GM18858 (cell line): Measurements from ENCODE around the gene NUP205.

Source experiments
- ATAC-seq: cut with Tn5 transposase; IDR thresholded peaks from one replicate; pipeline ENCODE4 v1.9.1; 2021; ENCODE audit not compliant: unreplicated experiment

The NUP205 gene

DNA sequence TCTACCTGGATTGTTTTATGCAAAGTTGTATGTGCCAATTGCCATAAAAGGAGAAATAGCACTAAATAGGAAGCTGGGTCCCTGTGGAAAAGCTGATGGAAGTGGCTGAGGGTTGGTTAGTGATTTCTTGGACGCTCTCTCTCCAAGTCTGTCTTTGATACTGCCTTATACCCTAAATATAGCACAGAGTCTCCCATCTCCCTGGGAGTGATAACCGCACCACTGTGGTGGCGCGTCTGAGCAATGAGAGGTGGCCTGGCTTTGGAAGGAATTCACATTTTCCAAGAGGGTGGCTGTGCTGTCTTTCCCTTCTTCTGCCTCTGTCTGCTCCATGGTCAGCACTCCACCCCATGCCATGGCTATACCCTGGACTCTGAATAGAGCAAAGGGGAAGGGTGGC, 135.8 kb downstream of the NUP205 start:
- ATAC-seq: no peak

DNA sequence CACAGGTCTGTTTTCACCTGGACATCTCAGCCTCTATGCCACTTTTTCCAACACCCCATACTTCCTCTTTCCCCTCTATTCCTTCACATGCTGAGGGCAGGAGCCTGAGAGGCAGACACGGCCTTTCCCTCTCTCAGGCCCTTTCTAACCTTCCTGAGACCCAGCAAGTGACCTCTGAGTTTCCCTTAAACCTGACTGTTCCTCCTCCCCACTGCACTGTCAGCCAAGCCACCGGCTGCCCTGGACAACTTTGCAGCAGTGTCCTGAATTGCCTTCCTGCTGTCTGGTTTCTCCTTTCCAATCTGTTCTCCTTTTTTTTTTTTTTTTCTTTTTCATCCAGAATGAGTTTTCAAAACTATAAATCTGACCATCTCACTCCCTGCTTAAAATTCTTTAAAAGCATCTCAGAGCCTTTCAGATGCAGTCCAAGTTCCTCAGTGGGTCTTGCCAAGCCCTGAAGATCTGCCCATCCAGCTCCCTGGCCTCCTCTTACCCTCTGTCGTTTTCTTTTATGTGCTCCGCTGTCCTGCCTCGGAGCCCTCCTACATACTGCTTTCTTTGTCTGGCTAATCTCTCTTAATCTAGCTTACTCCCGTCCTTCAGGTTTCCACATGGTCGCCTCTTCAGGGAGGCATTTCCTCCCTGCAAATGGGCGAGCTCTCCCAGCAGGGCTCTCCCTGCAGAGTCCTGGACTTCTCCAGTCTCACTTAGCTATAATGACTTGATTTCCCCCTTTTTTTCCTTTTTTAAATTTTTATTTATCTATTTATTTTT, 139.7 kb downstream of the NUP205 start:
- no peak for ATAC-seq
